Amygdala (tissue), 56 donors: ENCODE results near the gene CAMKV.
"Not testable (repeated sequence)": the region's sequence is repeated elsewhere in the genome, so short reads cannot be mapped to it uniquely, and the experiment has no call there.

ENCODE experiments used
- DNase-seq, 56 donors: peaks; one replicate each; lab custom pipeline; 2025; lab: John Stamatoyannopoulos, UW

CAMKV gene, protein sequence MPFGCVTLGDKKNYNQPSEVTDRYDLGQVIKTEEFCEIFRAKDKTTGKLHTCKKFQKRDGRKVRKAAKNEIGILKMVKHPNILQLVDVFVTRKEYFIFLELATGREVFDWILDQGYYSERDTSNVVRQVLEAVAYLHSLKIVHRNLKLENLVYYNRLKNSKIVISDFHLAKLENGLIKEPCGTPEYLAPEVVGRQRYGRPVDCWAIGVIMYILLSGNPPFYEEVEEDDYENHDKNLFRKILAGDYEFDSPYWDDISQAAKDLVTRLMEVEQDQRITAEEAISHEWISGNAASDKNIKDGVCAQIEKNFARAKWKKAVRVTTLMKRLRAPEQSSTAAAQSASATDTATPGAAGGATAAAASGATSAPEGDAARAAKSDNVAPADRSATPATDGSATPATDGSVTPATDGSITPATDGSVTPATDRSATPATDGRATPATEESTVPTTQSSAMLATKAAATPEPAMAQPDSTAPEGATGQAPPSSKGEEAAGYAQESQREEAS

DNA sequence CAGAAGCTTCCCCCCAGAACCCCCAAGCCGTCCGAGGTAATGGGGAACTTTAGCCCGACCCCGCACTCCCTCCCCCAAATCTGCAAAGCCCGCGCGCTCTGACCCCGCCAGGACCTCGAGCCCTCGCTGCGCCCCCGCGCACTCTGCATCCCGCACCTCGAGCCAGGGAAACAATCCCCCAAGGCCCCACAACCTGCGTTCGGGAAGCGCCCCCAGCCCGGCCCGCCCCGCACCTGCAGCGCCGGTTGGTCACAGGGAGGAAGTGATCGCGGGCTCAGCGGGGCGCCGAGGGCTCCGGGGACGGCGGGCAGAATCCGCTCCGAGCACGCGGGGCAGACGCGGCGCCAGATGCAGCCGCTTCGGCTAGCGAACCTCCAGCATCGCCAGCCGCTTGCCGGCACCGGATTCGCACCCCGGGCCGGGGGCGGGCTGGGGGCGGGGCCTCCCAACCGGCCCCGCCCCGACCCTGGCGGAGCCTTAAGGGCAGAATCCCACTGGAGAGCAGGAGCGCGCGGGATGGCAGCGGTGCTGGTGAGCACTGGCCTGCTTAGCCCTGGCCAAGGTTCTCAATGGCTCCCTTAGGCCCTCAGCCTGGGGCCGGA, at the start of gene CAMKV:
Gene CAMKV (minus strand): TSS at position 382 of the 602 bp plus-strand sequence. CDS start 7,518 bp downstream, outside the sequence.
- peak in 12 of 56 donors; percentile 11 to 48 (median 26) for DNase-seq

- DNase-seq: not testable (repeated sequence)
Measured at GRCh38 chr3:49917806-49918590, 48.3 kb upstream of the CAMKV start.

GRCh38 chr3:49916686-49917085, 47.0 kb upstream of the CAMKV start:
- DNase-seq: no peak

DNA sequence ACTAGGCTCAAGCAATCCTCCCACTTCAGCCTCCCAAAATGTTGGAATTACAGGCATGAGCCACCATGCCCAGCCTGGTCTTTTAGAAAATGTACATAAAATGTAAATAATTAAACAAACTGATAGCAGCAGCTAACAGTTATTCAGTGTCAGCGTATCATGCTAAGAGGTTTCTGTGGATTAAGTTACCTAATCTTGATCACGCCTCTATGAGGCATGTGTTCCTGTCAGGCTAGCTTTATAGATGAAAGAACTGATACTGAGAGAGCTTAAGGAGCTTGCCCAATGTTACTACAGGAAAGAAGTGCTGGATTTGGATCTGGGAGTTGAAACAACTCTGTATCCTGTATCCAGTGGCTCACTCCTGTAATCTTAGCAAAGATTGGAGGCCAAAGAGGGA, 45.2 kb upstream of the CAMKV start:
- no peak for DNase-seq

DNA sequence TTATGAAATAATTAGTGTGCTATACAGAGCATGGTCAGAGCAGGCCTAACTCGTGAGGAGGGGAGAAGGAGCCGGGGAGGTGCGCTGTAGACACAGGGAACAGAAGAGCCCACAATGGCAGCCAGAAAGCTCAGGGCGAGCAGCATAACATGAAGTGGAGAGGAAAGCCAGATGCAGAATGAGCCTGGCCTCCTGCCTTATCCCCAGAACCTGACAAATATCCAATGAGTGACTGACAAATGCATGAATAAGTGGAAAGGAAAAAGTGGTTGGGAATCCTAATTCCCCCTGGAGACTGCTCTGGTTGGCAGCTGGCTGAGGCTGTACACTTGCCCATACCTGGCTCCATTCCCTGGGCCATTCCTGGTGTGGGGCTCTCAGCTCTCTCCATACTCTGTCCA, 43.2 kb upstream of the CAMKV start:
- peak in 12 of 56 donors; percentile 6 to 61 (median 34) for DNase-seq

GRCh38 chr3:49911611-49912010, 41.9 kb upstream of the CAMKV start:
- DNase-seq: no peak

GRCh38 chr3:49911124-49911420, 41.4 kb upstream of the CAMKV start:
- no peak for DNase-seq

DNA sequence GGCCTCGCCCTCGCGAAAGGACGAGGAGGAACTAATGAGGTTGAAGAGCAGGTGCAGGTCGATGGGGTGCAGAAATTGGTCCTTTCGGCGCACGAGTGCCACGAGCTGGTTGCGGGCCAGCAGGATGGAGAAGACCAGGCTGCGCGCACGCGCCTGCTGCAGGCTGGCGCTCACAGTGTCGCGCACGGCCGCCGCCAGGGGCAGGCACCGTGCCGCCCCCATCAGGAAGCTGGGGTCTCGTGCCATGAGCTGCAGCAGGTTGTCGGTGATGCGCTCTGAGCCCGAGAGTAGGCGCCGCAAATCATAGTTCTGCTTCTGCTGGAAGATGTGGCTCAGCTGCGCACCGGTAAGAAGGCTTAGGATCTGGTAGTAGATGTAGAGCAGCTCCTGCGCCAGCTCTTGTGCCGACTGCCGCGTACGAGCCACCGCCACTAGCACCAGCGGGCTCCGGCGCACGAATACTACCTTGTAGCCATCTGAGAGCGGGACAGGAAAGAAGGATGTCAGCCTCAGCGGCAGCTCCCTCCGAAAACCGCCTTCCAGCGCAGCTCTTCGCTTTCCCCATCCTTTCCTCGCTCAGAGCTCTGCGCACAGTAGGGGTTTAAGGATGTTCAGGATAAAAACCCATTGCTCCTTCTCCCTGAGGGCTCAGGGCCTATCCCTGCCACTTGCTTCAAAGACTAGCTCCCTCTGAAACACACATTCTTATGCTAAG, 40.9 kb upstream of the CAMKV start:
- DNase-seq: no peak

GRCh38 chr3:49908373-49909199, 38.9 kb upstream of the CAMKV start:
- no peak for DNase-seq

DNA sequence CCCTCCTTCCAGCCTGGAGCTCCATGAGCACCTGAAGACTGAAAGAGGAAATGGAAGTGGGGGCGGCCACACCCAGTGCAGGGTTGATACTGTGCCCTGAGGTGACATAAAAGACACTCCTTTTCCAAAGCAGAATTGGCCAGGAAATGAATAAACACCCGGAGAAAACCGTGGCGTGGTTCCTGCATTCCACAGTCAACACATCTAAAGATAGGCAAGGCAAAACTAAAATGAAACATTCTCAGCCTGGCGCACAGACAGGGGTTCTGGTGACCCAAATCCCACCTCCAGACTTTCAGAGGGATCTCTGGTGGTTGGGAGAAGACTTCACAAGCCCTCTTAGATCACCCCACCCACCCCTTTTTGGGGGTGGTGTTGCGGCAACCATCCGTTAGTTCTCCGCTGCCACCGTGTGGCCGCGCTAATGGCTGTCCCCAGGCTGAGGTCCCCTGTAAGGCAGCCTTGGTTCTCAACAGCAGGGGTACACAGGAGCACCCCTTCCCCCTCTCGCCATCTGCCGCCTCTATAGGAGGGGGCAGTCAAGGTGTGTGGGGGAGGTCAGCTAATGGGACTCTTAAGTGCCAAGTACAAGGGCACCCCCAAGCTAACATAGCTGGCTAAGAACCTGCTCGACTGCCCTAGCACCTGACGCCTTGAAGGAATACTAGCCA, 36.5 kb upstream of the CAMKV start:
- DNase-seq: peak in 31 of 56 donors; percentile 5 to 53 (median 30)

DNA sequence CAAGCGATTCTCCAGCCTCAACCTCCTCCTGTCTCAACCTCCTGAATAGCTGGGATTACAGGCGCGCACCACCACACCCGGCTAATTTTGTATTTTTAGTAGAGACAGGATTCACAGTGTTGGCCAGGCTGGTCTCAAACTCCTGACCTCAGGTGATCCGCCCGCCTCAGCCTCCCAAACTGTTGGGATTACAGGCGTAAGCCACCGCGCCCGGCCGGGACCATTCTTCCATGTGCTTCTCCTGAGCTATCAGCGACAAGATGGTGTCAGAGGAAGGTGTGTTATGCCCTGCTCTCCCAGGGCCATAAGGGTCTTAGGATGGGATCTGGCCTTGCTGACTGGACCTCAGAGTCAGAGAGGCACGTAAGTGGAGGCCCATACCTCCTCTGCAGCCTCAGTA, 34.7 kb upstream of the CAMKV start:
- DNase-seq: not testable (repeated sequence)

GRCh38 chr3:49903451-49904424, 34.0 kb upstream of the CAMKV start, which contains the start of gene MST1R:
MST1R (minus strand) TSS chr3:49903873; CDS start chr3:49903609, 264 bp downstream.
- peak in 1 of 56 donors; percentile 12 for DNase-seq

DNA sequence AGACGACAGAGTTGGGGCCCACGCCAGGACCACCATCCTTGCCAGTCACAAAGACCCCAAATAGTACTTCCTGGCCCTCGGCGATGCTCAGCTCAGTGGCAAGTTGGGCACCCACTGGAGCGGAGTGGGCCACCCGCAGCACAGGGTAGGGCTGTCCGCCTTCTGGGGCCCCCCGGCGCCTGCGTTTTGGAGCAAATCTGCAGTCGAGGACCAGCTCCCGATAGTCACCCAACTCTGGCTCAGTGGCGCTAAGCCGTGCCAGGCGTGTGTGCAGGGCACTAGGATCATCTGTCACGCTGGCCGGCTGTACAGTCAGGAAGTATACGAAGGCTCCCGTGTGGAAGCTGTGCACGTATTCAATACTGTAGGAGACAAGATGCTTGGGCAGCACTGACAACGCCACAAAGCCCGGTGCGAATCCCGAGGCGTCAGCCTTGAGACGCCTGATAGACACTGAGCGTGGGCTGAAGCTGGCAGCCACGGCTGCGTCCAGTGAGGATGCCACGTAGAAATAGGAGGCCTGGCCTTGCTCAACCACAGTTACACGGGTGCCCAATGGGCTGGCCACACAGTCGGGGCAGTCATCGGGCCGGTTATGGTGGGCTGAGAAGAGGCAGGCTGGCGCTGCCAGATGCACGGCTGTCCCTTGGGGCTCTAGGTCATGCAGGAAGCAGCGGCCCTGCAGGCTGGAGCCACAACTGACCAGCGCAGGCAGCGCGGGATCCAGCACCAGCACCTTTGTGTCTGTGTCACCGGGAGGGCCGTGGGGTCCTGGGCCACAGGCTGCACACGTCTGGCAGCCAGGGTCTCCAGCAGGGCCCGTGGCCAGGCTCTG, 33.0 kb upstream of the CAMKV start:
- no peak for DNase-seq

- DNase-seq: peak in 3 of 56 donors; percentile 13 to 62 (median 20)
Measured at GRCh38 chr3:49901366-49902339, 31.9 kb upstream of the CAMKV start.

DNA sequence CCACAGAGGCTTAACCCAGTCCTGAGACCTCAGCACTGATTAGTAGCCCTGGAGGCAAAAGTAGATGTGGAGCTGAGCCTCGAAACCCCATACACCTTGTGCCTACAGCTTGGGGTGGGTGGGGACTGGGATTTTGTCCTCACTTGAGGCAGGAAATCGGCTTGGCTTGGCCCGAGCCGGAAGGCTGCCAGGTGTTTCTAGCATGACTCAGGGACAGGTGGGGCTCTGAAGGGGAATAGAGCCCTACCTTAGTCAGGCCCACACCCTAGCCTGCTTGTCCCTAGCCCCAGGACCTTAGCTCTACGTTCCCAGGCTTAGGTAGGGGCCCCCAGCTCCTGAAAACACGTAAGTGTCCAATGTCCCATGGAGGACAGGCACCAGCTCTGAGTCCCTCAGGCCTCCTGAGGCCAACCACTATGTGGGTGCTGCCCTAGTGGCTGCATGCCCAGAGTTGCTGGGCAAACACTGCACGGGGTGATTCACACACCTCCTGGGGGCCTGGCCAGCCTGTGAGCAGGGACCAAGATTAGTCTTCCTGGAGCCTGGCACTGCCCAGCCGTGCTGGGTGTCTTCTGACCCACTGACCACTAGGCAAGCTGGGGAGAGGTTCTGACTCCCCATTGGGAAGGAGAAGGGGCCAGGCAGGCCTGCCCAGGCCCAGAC, 30.9 kb upstream of the CAMKV start:
- DNase-seq: peak in 1 of 56 donors; percentile 19
